ENCODE data around the gene MACROH2A1.

Gene MACROH2A1

DNA sequence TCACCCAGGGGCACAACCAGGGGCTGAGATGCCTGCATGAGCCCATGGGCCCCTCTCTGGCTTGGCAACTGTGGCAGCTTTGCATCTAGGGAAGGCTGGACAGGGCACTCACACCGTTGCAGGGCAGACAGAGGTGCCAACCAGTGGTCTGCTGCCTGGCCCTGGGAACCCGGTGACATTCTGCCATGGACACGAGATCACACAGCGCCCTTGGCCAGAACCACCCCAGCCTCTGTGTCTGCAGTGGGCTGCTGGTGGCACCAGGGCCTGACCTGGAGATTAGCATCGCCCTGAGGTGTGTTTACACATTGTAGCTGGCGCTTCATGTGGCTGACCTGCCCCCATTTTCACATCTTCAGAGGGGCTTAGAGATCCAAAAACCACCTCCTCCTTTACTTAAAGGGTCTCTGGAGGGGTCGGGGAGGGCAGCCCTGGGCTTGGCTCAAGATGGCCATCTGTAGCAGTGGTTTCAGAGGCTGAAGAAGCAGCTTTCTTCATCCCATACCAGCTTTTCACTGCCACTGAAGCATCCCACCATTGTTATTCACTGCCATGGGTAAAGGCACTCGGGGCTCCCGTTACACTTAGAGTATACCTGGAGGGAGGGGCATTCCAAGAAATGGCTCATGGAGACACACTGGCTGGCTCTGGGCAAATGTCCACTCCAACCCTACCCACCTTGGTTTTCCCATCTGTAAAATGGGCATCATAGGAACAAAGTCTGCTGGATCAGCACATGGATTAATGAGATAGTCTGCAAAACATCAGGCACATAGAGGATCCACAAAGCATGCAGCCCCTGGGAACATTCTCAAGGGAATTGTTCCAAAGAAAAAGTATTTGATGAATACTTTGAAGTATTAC lies 36.7 kb upstream of the MACROH2A1 start:
- no peak for DNase-seq

- DNase-seq: no peak
Measured at GRCh38 chr5:135434591-135435466, 35.8 kb upstream of the MACROH2A1 start.

DNA sequence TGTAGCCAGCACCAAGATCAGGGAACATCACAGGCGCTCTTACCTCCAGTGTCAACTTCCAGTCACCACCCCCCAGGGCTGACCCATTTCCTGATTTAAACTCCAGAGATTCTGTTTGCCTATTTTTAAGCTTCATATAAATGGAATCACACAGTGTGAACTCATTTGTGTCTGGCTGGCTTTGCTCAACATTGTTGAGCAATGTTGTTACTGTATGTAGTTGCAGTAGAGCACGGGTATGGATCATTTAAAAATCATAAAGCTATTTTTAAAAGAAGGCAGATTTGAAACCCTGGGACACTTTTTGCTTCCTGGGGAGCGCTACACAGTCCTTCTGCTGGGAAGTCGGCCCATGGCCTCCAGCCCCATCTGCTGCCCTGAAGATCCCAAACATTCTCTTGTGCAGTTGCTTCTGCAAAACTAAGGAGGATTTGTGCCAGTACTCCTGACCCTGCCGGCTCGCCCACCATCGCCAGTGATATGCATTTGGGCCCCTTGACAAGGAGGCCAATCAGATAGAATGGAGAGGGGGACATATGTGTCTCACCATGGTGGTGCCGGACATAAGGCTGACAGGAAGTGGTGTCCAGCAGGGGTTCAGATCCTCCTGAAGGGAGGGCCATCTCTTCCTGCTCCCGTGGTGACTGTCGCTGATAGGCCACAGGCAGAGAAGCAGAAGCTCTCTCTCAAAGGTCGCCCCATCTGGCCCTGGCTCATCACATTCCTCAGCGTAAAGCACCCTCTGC lies 34.8 kb upstream of the MACROH2A1 start:
- DNase-seq: no peak

DNA sequence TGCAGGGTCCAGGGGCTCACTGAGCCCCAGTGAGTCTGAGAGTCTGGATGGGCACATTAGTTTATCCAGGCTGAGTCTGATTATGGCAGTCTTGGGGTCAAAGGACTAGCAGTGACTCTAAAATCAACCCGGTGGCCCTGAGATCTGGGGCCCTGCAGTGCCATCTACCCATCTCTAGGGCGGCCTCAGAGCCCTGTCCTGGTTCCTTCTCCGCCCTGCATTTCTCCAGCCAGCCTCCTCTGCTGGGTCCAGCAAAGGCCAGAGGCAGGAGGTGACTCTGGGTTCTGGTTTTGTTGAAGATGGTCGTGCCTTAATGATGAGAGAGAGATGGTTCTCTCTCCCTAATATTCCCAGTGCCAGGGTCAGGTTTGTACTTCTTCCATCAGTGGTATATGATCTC lies 33.1 kb upstream of the MACROH2A1 start:
- DNase-seq: no peak

DNA sequence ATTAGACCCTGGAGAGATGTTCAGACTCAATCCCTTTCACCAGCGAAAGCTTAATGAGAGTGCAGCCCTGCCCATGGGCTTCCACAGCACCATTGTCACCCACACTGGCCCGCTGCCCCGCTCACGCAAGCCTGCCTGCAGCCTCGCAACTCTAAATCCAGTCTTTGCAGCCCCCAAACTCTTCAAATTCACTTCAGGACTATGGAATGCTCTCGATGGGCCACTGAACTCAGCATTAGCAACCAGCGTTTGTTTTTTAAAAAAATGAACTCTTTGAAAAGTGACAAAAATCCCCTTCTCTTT lies 31.1 kb upstream of the MACROH2A1 start:
- DNase-seq: no peak

GRCh38 chr5:135429301-135430134 lies 30.5 kb upstream of the MACROH2A1 start:
- no peak for DNase-seq

DNA sequence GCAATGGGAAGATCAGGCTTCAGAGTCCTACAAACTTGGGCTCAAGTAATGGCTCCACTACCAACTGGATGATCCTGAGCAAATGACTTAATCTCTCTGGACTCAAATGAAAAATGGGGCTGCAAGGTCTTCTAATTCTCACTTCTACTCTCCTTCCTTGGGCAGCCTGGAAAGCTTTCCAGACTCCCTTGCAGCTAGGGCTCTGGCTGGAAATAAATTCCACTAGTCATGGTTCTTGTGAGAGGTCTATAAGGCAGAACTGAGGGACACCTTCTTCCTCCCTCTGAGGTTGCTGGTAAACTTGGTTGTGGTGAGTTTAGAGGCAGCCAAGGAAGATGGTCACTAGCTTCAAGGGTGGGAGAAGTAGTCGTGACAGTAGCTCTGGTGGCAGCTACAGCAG lies 29.6 kb upstream of the MACROH2A1 start:
- DNase-seq: no peak

GRCh38 chr5:135426102-135427082 lies 27.4 kb upstream of the MACROH2A1 start:
- peak; percentile 62 for DNase-seq

- no peak for DNase-seq
Measured at GRCh38 chr5:135425641-135426040, 26.6 kb upstream of the MACROH2A1 start.

- DNase-seq: no peak
Measured at GRCh38 chr5:135423846-135424168, 24.8 kb upstream of the MACROH2A1 start.

- no peak for DNase-seq
Measured at GRCh38 chr5:135423146-135423845, 24.3 kb upstream of the MACROH2A1 start.

DNA sequence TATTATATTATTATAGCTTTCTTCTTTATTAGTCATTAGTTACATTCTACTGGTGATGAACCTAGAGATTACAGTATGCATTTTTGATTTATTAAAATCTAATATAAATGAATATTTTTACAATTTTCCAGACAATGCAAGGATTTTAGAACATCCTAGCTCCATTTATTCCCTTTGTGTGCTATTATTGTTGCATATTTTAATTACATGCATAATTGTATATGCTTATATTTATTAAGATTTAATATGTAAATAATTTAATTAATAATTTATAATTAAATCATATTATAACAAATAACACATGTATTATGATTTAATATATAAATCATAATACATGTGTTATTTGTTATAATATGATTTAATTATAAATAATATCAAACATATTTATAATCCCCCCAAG lies 23.4 kb upstream of the MACROH2A1 start:
- no peak for DNase-seq

GRCh38 chr5:135417083-135417482 lies 18.1 kb upstream of the MACROH2A1 start:
- DNase-seq: no peak

DNA sequence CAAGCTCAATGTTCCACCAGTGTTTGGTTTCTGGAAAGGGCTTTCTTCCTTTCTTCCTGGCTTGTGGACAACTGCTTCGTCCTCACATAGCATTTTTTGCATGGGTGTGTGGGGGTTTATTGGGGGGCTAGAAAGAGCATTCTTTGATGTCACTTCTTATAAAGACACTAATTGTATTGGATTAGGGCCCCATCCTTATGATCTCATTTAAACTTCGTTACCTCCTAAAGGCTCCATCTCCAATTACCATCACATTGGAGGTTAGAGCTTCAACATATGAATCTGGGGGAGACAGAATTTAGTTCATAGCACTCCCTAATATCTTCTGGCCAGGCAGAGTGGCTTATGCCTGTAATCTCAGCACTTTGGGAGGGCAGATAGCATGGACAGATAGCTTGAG lies 6.1 kb upstream of the MACROH2A1 start:
- DNase-seq: no peak

GRCh38 chr5:135402031-135402430 lies 3.0 kb upstream of the MACROH2A1 start:
- peak; percentile 16 for DNase-seq

DNA sequence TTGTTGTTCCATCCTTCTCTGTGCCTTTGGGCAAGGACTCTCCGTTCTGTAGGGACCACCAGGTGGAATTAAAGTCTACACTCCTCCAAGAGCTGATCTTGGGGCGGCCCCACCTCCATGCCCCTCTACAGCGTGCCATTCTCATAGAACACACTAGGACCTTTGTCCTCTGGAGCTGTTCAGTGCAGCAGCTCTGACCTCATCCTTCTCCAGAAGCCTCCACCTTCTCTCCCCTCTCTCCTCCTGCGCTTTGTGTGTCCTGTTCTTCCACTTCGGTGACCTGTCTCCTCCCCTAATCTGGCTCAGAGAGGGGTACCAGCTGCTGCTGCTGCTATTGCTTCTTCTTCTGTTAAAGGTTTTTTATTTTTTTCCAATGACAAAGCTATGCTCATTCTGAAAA lies 1.8 kb upstream of the MACROH2A1 start:
- DNase-seq: peak; percentile 92

GRCh38 chr5:135399794-135400542 lies 937 bp upstream of the MACROH2A1 start:
- DNase-seq: peak; percentile 65

DNA sequence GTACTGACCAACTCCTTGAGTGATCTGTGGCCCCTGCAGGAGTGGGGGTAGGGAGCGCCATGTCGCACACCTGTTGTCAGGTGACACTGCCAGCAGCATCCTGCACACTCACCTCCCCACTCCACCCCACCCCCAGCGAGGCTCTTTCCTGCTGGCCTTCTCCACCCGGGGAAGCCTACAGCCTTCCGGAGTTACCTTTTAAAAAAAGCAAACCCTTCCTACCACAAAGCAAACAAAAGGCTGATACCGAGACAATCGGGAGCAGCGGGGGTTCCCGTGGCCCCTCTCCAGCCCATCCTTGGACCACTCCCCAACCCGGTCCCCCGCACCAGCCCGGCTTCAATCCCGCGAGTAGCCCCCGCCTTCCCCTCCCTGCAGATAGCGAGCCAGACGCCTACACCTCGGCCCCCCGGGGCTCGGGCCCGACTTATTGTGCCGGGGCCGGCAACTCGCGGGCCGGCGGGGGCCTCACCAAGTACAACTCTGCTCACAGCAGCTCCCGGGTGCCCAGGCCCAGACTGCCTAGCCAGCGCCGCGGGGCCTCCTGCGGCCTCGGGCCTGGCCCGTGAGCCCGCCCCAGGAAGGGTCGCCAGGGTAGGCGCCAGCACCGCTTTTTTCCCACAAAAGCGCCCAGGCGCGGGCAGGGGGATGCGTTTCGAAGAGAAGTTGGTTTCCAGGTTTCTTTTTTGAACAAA lies 724 bp downstream of the MACROH2A1 start:
- DNase-seq: peak; percentile 69

- no peak for DNase-seq
Measured at GRCh38 chr5:135397084-135397483, 1.9 kb downstream of the MACROH2A1 start.
